NCI-H2227 treated with DMSO at 0.1 percent for 48 hours (cell line): ENCODE results near the gene SHB.

Experiments
- DNase-seq: peaks from one replicate; lab custom pipeline; 2025; lab: John Stamatoyannopoulos, UW

The SHB gene

DNA sequence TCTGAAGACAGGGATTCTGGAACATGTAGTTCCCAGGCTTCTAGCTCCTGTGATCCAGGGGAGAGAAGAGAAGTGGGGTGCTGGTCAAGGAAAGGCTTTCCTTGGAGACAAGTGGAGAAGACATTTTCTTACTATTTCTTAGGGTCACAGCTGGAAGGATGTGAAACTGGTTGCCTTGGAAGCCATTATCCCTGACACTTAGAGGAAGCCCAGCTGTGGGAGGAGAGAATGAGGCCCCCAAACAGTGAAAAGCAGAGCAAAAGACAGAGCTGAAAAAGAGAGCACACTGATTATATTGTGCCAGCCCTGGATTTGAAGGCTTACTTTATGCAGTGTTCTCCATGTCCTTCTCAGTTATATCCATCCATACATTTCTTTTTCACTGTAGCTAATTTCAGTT, 17.5 kb upstream of the SHB start:
- no peak for DNase-seq

DNA sequence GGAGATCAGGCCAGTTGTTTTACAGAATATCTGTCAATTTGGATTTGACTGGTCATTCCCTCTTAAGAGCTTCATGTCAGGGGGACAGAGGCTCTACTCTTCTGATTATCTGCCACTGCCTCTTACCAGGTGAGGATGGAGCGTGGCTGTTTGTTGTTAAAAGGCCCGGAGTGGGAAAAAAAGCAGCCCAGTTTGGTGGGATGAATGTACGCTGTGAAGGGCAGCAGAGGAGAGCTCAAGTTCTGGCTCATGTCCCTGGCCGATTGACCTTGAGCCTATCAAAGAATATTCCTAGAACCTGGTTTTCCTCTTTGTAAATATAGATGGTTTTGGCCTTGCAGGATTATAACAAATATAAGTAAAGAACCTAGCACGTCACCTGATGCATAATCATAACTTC, 16.3 kb upstream of the SHB start:
- DNase-seq, result no peak

DNA sequence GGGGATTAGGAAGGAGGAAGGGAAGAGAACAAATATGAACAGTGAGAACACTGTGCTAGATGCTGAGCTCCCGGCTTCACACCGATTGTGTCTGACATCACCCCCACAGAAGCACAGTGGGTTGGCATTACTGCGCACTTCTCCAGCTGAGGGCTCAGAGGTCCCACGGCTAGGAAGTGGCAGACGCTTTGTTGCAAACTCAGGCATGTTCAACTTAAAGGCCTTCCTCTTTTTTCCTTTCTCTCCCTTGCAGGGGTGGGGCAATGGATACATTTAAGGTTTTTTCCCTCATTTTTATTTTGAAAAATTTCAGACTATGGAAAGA, 15.5 kb upstream of the SHB start:
- DNase-seq, result no peak

DNA sequence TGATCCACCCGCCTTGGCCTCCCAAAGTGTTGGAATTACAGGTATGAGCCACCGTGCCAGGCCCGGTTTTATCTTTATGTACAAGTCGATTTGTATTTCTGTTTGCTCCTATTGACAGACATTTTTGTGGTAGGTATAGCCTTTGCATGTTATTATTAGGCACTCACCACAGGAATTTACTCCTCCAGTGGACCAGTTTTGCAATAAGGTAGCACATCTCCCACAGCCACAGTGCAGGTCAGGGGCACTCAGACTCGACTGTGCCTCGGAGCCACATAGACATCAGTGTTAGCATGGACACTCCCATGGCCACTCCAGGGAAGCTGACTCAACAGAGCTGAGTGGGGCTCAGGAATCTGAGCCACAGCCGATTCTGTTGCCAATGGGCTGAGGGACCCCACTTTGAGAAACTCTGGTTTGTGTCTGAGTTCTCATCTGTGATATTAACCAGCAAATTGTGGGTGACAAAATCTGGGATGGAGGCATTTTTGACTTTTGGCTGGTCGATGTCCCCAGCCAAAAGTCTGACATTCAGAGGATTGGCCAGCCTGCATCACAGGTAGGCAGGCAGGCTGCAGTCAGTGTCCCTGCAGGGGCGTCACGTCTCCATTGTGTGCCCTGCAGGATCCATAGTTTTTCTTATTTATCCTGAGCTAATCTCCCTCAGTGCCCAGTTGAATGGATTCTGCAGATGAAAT, 15.0 kb upstream of the SHB start:
- no peak for DNase-seq

DNA sequence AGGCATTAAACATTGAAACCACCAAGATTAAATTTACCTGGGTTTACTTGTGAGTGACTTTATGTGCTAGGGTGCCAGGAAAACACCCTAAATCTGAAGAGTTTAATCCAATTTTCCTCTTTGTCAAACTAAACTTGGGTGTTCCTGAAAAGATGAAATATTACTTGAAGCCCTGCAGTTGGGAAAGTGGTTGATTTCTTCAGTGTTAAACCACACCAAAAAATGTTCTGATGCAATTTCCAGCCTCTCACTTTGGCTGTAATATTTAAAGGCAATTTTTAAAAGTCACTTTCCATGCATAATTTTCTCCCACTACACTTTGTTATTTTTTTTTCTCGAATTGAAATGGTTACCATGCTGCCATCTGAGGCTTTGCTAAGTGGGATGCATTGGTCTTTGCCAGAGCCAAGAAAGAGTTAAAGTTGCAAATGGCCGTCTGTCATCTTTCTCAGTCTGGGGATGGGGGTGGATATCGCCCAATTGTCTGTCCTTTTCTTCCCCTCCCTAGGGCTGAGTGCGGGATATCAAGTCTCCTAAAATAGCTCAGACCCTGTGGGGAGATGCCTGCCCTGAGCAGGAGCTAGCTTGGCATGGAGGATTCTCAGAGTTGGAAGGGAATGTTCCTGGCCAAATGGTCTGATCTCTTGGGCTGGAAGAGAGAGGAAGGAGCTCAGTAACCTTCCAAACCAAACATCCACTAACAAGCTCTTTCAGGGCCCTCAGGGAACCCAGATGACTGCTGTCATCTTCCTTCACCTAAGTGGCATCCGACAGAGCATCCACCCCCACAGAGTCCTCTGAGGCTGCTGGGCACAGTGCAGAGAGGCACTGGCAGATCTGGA, 13.6 kb upstream of the SHB start:
- no peak for DNase-seq

DNA sequence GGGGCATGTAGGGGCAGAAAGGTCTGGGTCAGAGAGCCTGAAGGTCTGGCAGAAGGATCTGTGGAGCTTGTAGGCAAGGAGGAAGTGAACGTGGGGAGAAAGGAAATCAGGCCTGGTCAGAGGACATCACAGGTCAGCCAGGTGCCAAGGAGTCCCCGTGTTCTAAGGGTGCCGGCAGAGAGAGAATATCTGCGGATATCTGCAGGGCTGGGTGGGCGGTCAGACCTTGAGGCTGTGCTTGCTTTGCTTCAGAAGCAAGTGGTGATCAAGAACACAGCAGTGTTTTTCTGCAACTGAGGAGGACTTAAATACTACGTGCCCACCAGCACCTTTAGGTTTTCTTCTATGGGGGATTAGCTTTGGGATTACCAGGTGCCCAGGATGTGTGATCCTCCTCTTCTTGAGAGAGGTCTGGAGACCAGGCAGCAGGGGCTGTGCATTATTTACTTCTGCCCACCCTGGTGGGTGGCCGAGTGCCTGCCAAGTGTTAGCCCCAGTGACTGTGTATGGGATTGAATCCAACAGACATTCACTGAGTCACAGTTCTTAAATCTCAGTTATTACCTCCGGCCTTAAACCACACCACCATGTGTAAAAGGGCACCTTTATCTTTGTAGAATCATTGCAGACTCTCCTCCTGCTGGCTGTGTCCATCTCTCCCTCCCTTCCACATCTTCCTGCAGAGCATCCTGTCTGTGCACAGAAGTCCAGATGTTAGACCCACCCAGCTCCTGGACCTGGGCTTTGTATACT, 12.5 kb upstream of the SHB start:
- no peak for DNase-seq

DNA sequence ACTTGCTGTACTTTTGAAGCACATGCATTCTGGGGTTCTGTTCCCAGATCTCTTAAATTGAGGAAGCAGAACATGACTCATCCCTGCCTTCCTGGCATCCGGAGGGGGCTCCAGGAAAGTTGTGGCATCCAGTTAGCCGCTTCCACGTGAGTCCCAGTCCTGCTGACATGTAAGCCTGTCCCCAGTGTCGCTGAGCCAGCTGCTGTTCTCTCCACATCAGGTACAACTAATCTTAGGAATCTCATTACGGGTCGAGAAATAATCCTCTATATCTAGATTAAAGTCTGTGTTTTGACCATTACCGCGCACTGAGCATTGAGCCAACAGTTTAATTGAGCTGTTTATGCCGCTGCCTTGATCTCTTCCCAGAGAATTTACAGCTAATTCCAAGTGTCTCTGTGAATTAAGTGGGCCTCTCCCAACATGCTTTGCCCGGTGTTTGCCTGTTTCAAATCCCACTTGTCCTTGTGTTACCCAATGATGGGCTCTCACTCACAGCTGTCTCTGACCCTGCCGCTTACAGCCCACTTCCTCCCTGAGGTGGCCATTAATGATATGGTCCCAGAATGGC, 10.5 kb upstream of the SHB start:
- DNase-seq, result no peak

DNA sequence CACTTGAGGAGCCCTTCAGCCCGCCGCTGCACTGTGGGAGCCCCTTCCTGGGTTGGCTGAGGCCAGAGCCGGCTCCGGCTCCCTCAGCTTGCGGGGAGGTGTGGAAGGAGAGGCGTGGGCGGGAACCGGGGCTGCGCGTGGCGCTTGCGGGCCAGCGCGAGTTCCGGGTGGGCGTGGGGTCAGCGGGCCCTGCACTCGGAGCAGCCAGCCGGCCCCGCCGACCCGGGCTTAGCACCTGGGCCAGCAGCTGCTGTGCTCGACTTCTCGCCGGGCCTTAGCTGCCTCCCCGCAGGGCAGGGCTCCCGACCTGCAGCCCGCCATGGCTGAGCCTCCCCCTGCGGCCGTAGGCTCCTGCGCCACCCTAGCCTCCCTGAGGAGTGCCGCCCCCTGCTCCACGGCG, 6.2 kb upstream of the SHB start:
- no peak for DNase-seq

DNA sequence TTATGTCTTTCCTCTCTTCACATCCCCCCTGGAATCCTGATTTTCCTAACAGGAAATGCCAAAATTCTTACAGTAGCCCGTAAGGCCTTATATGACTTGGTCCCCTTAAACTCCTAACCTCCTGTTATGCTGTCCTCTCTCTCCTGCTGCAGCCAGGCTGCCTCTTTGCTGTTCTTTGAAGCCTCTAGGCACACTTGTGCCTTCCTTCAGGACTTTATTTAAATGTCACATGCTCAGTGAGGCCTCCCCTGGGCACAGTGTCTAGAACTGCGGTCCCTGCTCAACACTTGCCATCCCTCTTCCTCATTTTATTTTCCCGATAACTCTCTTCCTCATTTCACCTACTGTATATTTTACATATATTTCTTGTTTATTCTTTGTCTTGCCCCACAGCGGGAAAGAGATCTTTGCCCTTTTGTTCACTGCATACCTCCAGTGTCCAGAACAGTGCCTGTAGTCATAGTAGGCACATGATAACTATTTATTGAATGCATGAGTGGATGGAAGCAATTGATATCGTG, 5.5 kb upstream of the SHB start:
- no peak for DNase-seq

DNA sequence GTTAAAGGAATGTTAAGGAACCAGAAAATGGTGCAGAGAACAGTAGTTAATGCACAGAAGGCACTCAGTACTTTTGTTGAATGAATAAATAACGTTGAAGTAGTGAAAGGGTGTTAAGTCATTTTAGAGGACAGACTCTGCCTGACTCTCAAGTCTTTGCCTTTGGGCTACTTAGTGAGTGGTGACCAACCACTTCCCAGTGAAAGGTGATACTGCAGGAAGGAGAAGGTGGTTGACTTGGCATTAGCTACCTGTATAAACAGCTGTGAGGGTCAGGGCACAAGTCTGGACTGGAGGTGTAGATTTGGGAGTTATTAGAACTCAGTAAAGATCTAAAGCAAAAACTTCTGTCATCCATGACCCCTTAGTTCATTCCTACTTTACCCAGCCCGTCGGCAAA, 4.9 kb upstream of the SHB start:
- DNase-seq, result no peak

DNA sequence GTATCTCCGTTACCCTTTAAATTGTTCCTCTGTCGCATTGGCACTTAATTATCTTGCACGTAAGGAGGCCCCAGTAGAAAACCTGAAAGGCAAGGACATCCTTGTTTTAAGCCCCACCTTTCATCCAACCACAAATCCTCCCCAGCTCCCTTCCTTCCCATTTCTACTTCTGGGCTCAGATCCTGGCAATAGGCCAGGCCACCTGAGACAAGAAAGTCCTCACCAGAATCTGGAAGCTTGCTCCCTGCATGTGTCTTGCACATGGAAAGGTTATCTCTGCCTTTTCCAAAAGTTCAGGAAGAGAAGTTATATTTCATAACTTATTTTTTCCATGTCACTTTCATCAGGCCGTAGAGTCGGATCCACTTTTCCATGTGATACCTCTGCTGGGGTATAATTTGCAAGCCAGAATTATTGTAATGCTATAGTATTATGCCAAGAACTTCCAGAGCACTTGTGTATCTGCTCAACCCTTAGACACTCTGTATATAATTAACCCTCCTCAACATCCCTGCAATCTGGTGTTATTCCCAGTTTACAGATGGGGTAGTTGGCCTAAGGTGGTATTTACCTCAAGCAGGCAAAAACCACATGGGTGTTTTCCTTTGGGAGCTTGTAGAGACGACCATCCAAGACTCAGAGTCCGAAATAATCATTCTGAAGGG, 2.6 kb upstream of the SHB start:
- DNase-seq, result peak; percentile 30

DNA sequence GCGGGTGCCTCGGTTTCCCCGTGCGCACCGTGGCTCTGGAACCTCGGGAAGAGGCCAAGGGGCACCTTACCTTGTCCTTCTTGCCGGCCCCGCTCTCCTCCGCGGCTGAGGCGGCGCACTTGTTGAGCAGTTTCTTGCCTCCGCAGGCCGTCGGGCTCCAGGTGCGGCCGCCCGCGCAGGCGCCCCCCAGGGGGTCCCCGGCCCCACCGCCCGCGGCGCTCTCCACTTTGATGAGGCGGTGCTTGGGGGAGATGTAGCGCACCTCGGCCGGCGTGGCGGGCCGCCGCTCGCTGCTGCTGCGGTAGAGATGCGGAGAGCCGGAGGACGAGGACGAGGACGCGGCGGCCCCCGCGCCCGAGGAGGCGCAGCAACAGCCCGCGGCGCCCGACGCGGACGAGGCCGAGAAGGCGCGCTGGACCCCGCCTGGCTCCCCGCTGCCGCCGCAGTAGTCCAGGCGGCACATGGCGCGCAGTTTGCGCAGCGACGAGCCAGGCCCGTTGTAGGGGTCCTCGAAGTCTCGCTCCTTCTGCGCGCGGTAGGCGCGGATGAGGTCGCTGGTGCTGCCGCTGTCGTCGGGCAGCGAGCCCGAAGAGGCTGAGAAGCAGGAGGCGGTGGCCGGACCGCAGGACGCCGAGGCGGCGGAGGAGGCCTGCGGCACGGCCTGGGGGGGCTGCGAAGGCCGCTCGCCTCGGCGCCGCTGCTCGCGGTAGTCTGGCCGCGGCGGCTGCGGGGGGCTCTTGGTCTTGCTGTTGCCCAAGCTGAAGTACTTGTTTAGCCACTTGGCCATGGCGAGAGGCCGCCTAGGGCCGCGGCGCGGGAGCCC, 957 bp downstream of the SHB start:
- DNase-seq, result no peak

DNA sequence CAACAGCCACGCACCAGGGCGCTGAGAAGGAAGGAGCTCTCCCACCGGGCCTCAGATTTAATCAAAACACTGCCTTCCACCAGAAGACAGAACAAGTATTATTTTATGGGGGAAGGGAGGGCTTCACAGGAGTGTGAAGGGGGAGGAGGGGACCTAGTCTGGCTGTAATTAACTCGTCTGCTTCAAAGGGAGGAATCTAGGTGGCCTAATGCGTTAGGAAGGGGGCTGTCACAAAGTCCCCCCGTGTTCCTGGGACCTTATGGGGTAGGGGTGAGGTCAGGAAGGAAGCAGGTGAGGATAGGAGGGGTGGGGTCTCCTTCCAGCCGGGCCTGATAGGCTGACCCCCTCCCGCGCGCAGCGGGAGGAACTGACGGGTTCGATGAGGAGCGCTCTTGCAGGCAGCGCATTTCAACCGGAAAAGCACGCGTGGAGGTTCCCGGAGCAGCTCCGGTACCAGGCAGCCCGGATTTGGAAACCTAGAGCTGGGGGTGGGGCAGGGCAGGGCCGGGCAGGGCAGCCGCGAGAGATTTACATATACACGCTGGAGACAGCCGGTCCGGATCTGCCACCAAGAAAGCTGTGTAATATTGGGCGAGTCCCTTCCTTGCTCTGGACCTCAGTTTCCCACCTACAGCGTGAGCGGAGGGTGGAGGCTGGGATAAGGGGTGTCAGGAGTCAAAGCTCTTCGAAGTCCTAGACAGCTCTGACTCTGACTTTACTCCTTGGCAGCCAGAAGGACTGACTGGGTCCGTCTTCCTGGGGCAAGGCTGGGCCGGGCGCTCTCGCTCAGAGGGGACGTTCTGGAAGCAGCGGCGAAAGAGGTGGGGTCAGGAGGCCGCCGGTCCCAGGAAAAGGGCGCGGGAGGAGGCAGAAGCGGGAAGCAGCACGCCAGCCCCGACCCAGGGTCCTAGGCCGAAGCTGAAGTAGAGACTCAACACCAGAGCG, 1.8 kb downstream of the SHB start:
- no peak for DNase-seq

DNA sequence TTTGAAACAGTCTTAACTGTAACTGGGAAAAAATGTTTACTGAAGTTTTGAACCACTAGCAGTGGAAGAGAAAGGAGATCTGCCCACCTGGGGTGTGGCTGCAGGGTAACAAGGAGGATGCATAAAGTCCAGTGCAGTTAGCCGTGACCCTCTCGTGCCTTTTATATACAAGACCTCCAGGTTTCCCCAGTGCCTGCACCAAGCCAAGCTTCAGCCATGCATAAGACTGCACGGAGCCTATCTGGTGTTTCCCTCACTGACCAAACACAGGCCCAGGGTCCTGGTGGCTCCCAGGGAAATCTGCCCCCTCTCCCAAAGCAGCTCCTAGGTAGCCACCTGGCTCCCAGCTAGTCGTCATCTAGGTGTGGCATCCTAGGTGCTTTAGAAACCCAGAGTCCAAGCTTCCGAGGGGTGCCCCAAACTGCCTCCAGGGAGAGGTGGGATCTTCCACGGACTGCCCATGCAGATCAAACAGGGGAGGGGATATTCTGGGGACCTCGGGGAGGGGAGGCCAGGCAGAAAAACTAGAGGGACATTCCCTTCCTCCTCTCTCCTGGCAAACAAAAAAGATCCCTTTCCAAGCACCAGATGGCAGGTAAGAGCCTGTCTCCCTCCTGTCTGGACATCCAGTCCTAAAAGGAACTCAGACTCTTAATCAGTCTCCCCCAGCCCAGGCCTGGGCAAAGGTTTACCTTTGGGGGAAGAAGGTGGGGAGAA, 2.7 kb downstream of the SHB start:
- DNase-seq, result no peak

DNA sequence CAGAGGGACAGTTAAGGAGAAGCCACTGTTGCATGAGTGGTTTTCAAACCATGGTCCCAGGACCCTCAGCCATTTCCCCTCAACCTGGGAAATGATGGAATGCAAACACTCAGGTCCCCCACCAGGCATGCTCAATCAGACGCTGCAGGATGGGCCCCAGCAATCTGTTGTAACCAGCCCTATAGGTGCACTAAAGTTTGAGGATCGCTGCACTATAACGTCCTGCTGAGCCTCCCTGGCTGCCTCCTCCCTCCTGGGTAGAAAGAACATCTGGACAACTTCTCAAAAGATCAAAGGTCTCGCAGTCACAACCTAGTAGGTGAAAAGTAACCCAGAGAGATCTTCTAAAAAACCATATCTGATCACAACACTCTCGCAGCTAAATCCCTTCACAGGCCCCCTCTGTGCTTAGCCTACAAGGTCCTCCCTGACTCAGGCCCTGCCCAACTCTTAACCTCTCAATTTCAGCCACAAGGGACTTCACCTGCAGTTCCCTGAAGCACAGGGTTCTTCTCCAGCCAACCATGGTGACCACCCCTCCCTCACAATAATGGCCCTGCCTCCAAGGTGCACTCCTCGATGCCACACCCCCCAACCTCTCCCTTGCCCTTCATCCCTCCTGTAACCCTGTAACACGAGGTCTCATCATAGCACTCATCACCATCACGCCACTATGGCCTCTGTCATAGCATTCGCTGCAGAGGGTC, 3.5 kb downstream of the SHB start:
- DNase-seq, result no peak

DNA sequence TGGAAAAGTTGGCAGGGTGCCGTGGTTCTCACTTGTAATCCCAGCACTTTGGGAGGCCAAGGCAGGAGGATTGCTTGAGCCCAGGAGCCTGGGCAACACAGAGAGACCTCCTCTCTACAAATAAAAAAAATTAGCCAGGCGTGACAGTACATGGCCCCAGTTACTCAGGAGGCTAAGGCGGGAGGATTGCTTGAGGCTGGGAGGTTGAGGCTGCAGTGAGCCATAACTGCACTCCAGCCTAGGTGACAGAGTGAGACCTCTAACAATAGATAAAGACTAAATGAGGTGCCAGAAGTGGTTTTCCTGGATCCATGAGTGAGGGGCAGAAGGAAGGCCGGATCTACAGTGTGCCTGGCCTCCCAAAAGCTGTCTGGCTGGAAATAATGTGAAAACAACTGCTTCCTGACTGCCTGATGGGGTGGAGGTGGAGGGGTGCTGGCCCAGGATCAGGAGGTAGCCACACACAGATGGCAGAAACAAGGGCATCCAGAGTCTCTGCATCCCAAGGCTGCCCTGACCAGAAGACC, 4.1 kb downstream of the SHB start:
- DNase-seq, result no peak

DNA sequence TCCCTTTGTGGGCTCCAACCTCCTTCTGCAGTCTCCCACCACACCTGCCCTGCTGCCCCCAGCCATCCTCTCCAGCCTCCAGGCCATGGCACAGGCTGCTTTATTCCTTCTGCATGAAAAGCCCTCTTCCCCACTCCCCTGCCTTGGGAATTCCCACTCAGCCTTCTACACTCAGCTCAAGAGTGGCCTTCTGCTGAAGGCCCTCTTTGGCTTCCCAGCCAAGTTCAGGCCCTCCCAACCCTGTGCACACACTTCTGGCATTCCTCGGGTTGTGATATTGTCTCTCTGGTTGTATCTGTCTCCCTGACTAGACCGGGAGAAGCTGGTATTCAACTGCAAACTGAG, 5.7 kb downstream of the SHB start:
- no peak for DNase-seq
